Measurements from ENCODE around the gene ARRB2.
A peak's percentile ranks its signal among the peaks of the same experiment; 100 is the strongest.

Gene ARRB2

DNA sequence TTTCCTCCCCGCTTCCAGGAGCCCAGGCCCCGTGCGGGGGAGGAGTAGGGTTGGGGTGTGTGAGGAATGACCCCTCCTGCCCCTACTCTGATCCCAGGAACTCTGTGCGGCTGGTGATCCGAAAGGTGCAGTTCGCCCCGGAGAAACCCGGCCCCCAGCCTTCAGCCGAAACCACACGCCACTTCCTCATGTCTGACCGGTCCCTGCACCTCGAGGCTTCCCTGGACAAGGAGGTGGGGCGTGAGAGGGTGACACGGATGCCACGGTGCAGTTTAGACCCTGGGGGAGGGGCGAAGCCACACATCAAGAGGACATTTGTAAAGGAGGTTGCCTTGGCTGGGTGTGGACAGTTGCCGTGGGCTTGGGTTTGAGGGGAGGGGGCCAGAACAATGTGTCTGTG, 7.4 kb downstream of the ARRB2 start:
- in situ Hi-C loops (cut with HindIII; ENCODE audit: low sequenced_read_pairs) = no loop called here
- no peak for DNase-seq (ENCODE audit: low read depth, low spot score)
- no peak overlapping the region for H3K4me3 ChIP-seq (ENCODE audit: low read depth, low read length)
- no peak for TF ChIP-seq CTCF (IDR thresholded peaks at IDR 0.05; ENCODE audit: low read depth, low read length)

DNA sequence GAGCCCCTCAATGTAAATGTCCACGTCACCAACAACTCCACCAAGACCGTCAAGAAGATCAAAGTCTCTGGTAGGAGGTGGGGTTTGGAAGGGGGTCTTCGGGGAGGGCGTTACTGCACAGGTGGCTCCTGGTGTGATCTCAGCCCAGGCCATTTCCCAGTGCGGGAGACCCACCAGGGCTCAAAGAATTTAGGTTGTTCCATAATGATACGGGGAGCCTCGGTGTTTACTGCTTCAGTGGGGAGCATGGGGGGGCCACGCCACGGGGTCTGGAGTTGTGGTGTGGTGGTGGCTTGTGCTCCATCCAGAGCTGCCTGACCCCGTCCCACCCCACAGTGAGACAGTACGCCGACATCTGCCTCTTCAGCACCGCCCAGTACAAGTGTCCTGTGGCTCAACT, 7.8 kb downstream of the ARRB2 start:
- DNase-seq (ENCODE audit: low read depth, low spot score) = no peak
- no peak for TF ChIP-seq CTCF (IDR thresholded peaks at IDR 0.05; ENCODE audit: low read depth, low read length)
- H3K4me3 ChIP-seq (ENCODE audit: low read depth, low read length) = no peak overlapping the region
- in situ Hi-C loops (cut with HindIII; ENCODE audit: low sequenced_read_pairs) = no loop called here

DNA sequence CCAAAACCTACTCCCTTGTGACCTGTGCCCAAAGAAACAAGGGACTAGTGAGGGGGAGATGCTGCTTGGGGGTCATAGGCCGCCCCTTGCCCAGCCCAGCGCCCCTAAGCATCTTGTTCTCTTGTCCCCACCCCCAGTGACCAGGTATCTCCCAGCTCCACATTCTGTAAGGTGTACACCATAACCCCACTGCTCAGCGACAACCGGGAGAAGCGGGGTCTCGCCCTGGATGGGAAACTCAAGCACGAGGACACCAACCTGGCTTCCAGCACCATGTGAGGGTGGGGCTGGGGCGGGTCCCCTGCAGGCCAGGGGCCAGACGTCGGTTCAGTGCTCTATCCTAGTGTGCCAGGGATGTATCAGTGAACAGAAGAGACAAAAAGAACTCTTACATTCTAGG, 8.7 kb downstream of the ARRB2 start:
- no peak for TF ChIP-seq CTCF (IDR thresholded peaks at IDR 0.05; ENCODE audit: low read depth, low read length)
- DNase-seq (ENCODE audit: low read depth, low spot score) = no peak
- in situ Hi-C loops (cut with HindIII; ENCODE audit: low sequenced_read_pairs) = no loop called here

DNA sequence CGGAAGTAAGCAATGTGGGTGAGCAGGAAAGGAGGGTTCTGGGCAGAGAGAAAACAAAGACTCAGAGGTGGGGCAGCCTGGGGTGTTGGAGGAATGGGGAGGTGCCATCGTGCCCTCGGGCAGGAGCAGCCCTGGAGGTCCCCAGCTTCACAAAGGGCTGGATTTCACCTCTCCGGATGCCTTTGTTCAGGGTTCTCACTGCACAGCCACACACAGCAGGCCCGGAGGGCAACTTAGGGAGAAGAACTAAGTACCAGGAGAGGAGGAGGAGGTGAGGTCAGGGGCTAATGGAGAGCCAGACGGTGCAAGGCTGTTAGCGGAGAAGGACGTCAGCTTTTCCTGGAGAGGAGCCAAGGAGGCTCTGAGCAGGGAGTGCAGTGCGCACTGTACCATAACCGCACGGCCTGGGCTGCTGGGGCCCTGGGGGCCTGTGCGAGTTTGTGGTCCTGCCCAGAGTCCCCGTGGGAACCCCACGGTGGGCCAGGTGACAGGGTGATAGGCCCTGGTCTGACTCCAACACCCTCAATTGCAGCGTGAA, 9.3 kb downstream of the ARRB2 start:
- in situ Hi-C loops (cut with HindIII; ENCODE audit: low sequenced_read_pairs) = no loop called here
- no peak for DNase-seq (ENCODE audit: low read depth, low spot score)
- no peak overlapping the region for H3K4me3 ChIP-seq (ENCODE audit: low read depth, low read length)
- no peak for TF ChIP-seq CTCF (IDR thresholded peaks at IDR 0.05; ENCODE audit: low read depth, low read length)

More for the DNA sequence above, 8.7 kb downstream of the ARRB2 start:
- H3K4me3 ChIP-seq (ENCODE audit: low read depth, low read length) = no peak overlapping the region

DNA sequence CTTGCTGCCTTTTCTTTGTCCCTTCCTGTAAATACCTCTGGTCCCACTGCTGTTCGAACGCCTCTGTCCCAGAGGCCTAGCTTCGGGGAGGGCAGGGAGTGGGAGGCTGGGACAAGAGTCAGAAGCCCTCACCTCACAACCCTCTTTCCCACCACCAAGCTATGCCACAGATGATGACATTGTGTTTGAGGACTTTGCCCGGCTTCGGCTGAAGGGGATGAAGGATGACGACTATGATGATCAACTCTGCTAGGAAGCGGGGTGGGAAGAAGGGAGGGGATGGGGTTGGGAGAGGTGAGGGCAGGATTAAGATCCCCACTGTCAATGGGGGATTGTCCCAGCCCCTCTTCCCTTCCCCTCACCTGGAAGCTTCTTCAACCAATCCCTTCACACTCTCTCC, 10.4 kb downstream of the ARRB2 start:
- no peak overlapping the region for H3K4me3 ChIP-seq (ENCODE audit: low read depth, low read length)
- no peak for TF ChIP-seq CTCF (IDR thresholded peaks at IDR 0.05; ENCODE audit: low read depth, low read length)
- in situ Hi-C loops (cut with HindIII; ENCODE audit: low sequenced_read_pairs) = no loop called here
- DNase-seq (ENCODE audit: low read depth, low spot score) = no peak

DNA sequence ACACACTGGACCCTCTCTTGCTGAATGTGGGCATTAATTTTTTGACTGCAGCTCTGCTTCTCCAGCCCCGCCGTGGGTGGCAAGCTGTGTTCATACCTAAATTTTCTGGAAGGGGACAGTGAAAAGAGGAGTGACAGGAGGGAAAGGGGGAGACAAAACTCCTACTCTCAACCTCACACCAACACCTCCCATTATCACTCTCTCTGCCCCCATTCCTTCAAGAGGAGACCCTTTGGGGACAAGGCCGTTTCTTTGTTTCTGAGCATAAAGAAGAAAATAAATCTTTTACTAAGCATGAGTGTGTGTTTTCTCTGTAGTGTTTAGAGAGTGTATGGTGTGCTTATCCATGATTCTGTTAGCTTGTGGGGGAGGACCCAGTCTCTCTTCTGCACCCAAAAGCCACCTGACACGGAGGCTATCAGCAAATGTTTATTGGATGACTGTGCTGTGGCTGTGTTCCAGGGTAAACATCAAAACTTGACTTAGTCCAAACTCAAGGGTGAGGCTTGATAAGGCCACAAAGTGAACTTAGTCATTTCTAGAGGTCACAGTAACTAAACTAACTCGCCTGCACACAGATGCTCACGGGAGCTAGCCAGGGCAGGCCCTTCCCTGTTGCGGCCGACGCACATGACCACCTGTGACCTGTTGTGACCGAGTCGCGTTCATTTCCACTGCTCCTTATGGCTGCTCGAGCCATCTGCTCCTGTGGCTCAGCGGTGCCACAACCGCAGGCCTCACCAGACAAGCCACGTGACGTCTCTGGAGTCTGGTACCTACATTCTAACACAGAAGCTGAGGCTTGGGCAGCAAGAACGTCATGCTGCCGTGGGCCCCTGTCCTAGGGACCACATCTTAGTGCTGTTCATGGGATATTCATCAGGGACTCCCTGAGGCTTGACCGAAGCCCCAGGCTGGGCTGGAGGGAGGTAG, 11.0 kb downstream of the ARRB2 start:
- H3K4me3 ChIP-seq (ENCODE audit: low read depth, low read length) = no peak overlapping the region
- TF ChIP-seq CTCF (IDR thresholded peaks at IDR 0.05; ENCODE audit: low read depth, low read length) = no peak
- DNase-seq (ENCODE audit: low read depth, low spot score) = peak; percentile 6
- in situ Hi-C loops (cut with HindIII; ENCODE audit: low sequenced_read_pairs) = no loop called here

All from astrocyte of the spinal cord (primary cell).